Fibroblast of lung (primary cell): ENCODE results near the gene CASR. TPM values are rescaled to one million over a fixed set of nuclear protein-coding genes. Genes with fewer than 3 reads are reported as not detected.

Experiments
- DNase-seq, 2 donors: peaks; one replicate each; pipeline versions ENCODE4 v3.0.0 to v3.0.0-alpha.2; 2010; ENCODE audit warnings: low read depth in 2 of 2
- H2AFZ ChIP-seq: 2 replicates; pipeline ENCODE4 v1.5.1; 2012; ENCODE audit warnings: low read length, control low read depth, inconsistent platforms
- H3K27ac ChIP-seq: 2 replicates; pipeline ENCODE4 v1.5.1; 2011; ENCODE audit warnings: low read length, control low read depth; ENCODE audit not compliant: insufficient read depth
- H3K27me3 ChIP-seq: 2 replicates; pipeline ENCODE4 v1.5.1; 2011; ENCODE audit warnings: mild to moderate bottlenecking, low read length; ENCODE audit not compliant: control insufficient read depth, insufficient read depth
- H3K36me3 ChIP-seq: 2 replicates; pipeline ENCODE4 v1.5.1; 2011; ENCODE audit warnings: low read length; ENCODE audit not compliant: control insufficient read depth, insufficient read depth
- H3K4me1 ChIP-seq: 2 replicates; pipeline ENCODE4 v1.5.1; 2011; ENCODE audit warnings: low read length; ENCODE audit not compliant: control insufficient read depth, insufficient read depth; ENCODE audit errors: extremely low read depth
- H3K4me2 ChIP-seq: 2 replicates; pipeline ENCODE4 v1.5.1; 2011; ENCODE audit warnings: low read length, control low read depth; ENCODE audit not compliant: insufficient read depth; ENCODE audit errors: extremely low read depth
- H3K4me3 ChIP-seq, 4 experiments: fragments of 200-600 bp in 1 of 4; sonication (generic) in 1 of 4; replicated peaks in 1 of 4; 2 replicates each; pipeline ENCODE4 v1.5.1; 2011 to 2016; ENCODE audit warnings: low read length in 4 of 4, low read depth in 3 of 4, mild to moderate bottlenecking in 3 of 4, control low read depth in 2 of 4, inconsistent platforms in 1 of 4, mixed read lengths in 1 of 4; ENCODE audit not compliant: insufficient read depth in 1 of 4; ENCODE audit errors: control extremely low read depth in 1 of 4
- H3K79me2 ChIP-seq: 2 replicates; pipeline ENCODE4 v1.5.1; 2012; ENCODE audit warnings: mild to moderate bottlenecking, low read length, inconsistent platforms; ENCODE audit not compliant: control insufficient read depth, insufficient read depth
- H3K9ac ChIP-seq: 2 replicates; pipeline ENCODE4 v1.5.1; 2011; ENCODE audit warnings: mild to moderate bottlenecking, low read length, control low read depth; ENCODE audit not compliant: insufficient read depth
- H3K9me3 ChIP-seq: 2 replicates; pipeline ENCODE4 v1.5.1; 2012; ENCODE audit warnings: low read depth, low read length; ENCODE audit not compliant: control insufficient read depth, insufficient read depth
- H4K20me1 ChIP-seq: 2 replicates; pipeline ENCODE4 v1.5.1; 2011; ENCODE audit warnings: low read length; ENCODE audit not compliant: control insufficient read depth, insufficient read depth; ENCODE audit errors: extremely low read depth
- EZH2 ChIP-seq: IDR thresholded peaks from 2 replicates; pipeline ENCODE4 v1.5.1; 2012; ENCODE audit warnings: low read length, control low read depth, mild to moderate bottlenecking; ENCODE audit errors: missing control alignments
- polyA plus RNA-seq, 2 donors: library from polyadenylated mRNA; depleted of rRNA in 1 of 2; stranded (reverse) in 1 of 2; unstranded in 1 of 2; fragments of >200 nt; gene quantifications; 2 replicates each; pipeline ENCODE4 v1.2.1, GENCODE V29; 2011 to 2012; ENCODE audit warnings: missing spikeins in 1 of 2
- total RNA-seq: library from RNA; depleted of rRNA; stranded (reverse); fragments of >200 nt; gene quantifications from 2 replicates; pipeline ENCODE4 v1.2.1, GENCODE V29; 2014
- TF ChIP-seq, protein P1 (sequence below), 2 donors: IDR thresholded peaks in 1 of 2; conservative IDR thresholded peaks in 1 of 2; 1 replicate in 1 of 2; 2 replicates in 1 of 2; pipeline ENCODE4 v1.5.1; 2011 to 2012; ENCODE audit warnings: low read length in 2 of 2, control low read depth in 1 of 2, inconsistent platforms in 1 of 2, low read depth in 1 of 2, mild to moderate bottlenecking in 1 of 2

Gene CASR
- total and polyA plus RNA-seq, 2 donors (not counting 1 experiment from before 2014, with no cell fraction given), result under 0.01 TPM; not detected in 1

DNA sequence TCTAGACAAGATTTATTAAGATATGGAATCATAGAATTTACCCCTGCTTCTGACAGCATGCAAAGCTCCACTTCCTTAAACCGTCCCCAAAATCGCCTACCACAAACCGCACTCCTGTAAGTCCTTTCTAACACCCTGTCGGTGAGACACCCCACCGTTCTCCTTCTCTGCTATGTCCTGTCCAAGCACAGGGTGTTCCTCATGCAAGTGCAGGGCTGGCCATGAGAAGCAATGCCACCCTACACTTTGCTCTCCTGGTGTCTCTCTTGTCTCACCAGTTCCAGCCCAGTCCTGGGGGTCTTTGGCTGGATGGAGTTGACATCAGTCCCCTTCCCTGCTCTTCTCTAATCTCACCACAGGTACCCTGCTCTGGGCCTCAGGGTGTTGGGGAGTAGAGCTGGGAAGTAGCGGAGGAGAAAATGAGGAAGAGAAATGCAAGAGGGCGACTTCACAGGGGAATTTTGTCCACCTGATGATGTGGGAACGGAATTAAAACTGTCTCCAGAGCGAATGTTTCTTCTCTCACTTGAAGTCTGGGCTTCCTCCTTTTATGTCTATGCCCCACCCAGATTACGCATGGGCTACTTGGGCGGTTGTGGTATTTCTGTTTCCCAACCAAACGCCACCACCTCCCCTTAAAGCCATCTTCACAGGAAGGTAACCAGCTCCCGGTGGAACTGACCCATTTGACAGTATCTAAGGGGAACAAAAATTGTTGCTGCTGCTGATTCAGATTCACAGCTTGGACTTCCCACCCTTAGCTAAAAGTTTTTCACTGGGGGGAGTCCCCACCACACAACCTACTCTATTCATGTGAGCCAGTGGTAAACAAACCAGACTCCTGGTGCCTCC, 49.9 kb downstream of the CASR start:
- no peaks in the 10 kb centered on the region for H4K20me1 ChIP-seq
- H3K79me2 ChIP-seq, result no peaks in the 10 kb centered on the region
- H3K4me3 ChIP-seq, result no peak overlapping the region
- H2AFZ ChIP-seq, result no peak overlapping the region
- H3K27ac ChIP-seq, result no peak overlapping the region
- H3K9me3 ChIP-seq, result no peaks in the 10 kb centered on the region
- H3K36me3 ChIP-seq, result no peaks in the 10 kb centered on the region
- no peak overlapping the region for H3K4me2 ChIP-seq
- DNase-seq, result no peak
- H3K27me3 ChIP-seq, result no peaks in the 10 kb centered on the region
- TF ChIP-seq EZH2, result no peak
- TF ChIP-seq, protein P1, sequence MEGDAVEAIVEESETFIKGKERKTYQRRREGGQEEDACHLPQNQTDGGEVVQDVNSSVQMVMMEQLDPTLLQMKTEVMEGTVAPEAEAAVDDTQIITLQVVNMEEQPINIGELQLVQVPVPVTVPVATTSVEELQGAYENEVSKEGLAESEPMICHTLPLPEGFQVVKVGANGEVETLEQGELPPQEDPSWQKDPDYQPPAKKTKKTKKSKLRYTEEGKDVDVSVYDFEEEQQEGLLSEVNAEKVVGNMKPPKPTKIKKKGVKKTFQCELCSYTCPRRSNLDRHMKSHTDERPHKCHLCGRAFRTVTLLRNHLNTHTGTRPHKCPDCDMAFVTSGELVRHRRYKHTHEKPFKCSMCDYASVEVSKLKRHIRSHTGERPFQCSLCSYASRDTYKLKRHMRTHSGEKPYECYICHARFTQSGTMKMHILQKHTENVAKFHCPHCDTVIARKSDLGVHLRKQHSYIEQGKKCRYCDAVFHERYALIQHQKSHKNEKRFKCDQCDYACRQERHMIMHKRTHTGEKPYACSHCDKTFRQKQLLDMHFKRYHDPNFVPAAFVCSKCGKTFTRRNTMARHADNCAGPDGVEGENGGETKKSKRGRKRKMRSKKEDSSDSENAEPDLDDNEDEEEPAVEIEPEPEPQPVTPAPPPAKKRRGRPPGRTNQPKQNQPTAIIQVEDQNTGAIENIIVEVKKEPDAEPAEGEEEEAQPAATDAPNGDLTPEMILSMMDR (conservative IDR thresholded peaks at IDR 0.05 in 1 of 2, IDR thresholded peaks at IDR 0.05 in 1 of 2; ENCODE audit: low read depth in 1 of 2, low read length in 2 of 2), result no peak
- H3K4me1 ChIP-seq, result no peaks in the 10 kb centered on the region
- no peak overlapping the region for H3K9ac ChIP-seq

DNA sequence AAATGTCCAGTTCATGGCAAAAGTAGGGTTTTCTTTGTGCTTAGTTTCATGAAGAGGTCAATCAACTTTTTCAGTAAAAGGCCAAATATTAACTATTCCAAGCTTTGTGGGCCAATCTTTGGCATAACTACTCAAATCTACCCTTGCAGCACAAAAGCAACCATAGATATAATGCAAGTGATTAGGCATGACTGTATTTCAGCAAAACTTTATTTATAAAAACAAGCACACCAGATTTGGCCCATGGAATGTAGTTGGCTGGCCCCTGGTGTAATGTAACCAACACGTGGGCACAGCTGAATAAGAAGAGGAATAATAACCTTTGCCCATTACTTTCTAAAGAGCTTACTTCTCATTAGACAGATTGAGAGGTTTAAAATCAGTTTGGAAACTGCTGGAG, 50.6 kb downstream of the CASR start:
- TF ChIP-seq, protein P1 (conservative IDR thresholded peaks at IDR 0.05 in 1 of 2, IDR thresholded peaks at IDR 0.05 in 1 of 2; ENCODE audit: low read depth in 1 of 2, low read length in 2 of 2), result no peak
- no peak for TF ChIP-seq EZH2
- Histone ChIP-seq H3K79me2 (no peaks in the 10 kb centered on the region), H3K9ac (no peak overlapping the region)

DNA sequence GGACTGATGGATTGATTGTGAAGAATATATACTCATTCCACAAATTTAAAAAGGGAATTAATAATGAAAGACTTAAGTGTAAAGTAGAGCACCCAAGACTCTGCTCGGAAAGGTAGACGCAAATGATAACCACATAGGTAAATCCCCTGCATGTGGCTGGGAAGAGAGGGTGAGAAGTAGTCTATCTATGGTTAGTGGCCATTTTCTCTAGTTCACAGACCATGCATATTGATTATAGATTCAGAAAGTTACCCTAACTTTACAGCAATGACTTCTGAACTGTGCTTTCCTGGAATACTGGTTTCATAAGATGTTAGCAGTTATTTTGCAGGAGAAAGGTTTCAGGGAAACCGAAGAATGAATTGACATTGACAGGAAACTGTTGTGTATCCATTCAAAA, 51.7 kb downstream of the CASR start:
- Histone ChIP-seq H2AFZ (no peak overlapping the region), H3K27me3 (no peaks in the 10 kb centered on the region), H3K9me3 (no peaks in the 10 kb centered on the region), H4K20me1 (no peaks in the 10 kb centered on the region), H3K27ac (no peak overlapping the region), H3K4me3 (no peak overlapping the region), H3K9ac (no peak overlapping the region), H3K4me2 (no peak overlapping the region), H3K79me2 (no peaks in the 10 kb centered on the region), H3K36me3 (no peaks in the 10 kb centered on the region), H3K4me1 (no peaks in the 10 kb centered on the region)
- no peak for DNase-seq
- TF ChIP-seq EZH2, result no peak
- TF ChIP-seq, protein P1 (conservative IDR thresholded peaks at IDR 0.05 in 1 of 2, IDR thresholded peaks at IDR 0.05 in 1 of 2; ENCODE audit: low read depth in 1 of 2, low read length in 2 of 2), result no peak

More for the DNA sequence above, 50.6 kb downstream of the CASR start:
- Histone ChIP-seq H3K9me3 (no peaks in the 10 kb centered on the region), H3K36me3 (no peaks in the 10 kb centered on the region), H3K27me3 (no peaks in the 10 kb centered on the region), H2AFZ (no peak overlapping the region), H4K20me1 (no peaks in the 10 kb centered on the region), H3K4me2 (no peak overlapping the region), H3K4me3 (no peak overlapping the region), H3K4me1 (no peaks in the 10 kb centered on the region), H3K27ac (no peak overlapping the region)
- DNase-seq, result no peak
